HG03432 (cell line): Measurements from ENCODE around the gene SLC12A7.
"Not testable (repeated sequence)": the region's sequence is repeated elsewhere in the genome, so short reads cannot be mapped to it uniquely, and the experiment has no call there.

ENCODE experiments used
- ATAC-seq: cut with Tn5 transposase; IDR thresholded peaks from one replicate; pipeline ENCODE4 v1.9.1; 2021; ENCODE audit warnings: mild to moderate bottlenecking, moderate library complexity; ENCODE audit not compliant: unreplicated experiment

The SLC12A7 gene

GRCh38 chr5:1011741-1012312 lies 100.0 kb downstream of the SLC12A7 start:
- ATAC-seq, result no peak

GRCh38 chr5:1011226-1011631 lies 100.6 kb downstream of the SLC12A7 start:
- ATAC-seq, result no peak

GRCh38 chr5:1010641-1011046 lies 101.2 kb downstream of the SLC12A7 start:
- no peak for ATAC-seq

GRCh38 chr5:1010181-1010510 lies 101.7 kb downstream of the SLC12A7 start:
- ATAC-seq, result no peak

GRCh38 chr5:1009359-1010180 lies 102.3 kb downstream of the SLC12A7 start:
- no peak for ATAC-seq

- ATAC-seq, result peak; percentile 49
Observed at GRCh38 chr5:1008451-1009358, 103.2 kb downstream of the SLC12A7 start, which contains the start of gene NKD2. Gene NKD2, plus strand, starts transcription at chr5:1008802. Its CDS starts 256 bp downstream, at chr5:1009058.

GRCh38 chr5:1007681-1008450 lies 104.0 kb downstream of the SLC12A7 start:
- ATAC-seq, result no peak

- ATAC-seq, result no peak
Observed at GRCh38 chr5:1007221-1007680, 104.6 kb downstream of the SLC12A7 start.

GRCh38 chr5:1006656-1007071 lies 105.2 kb downstream of the SLC12A7 start:
- no peak for ATAC-seq

- no peak for ATAC-seq
Observed at GRCh38 chr5:1005904-1006655, 105.8 kb downstream of the SLC12A7 start.

GRCh38 chr5:1005249-1005851 lies 106.5 kb downstream of the SLC12A7 start:
- no peak for ATAC-seq

GRCh38 chr5:1004461-1005248 lies 107.2 kb downstream of the SLC12A7 start:
- peak; percentile 34 for ATAC-seq

- ATAC-seq, result no peak
Observed at GRCh38 chr5:1003296-1003937, 108.4 kb downstream of the SLC12A7 start.

GRCh38 chr5:1002836-1003235 lies 109.0 kb downstream of the SLC12A7 start:
- no peak for ATAC-seq

- ATAC-seq, result no peak
Observed at GRCh38 chr5:1002271-1002546, 109.7 kb downstream of the SLC12A7 start.

- ATAC-seq, result no peak
Observed at GRCh38 chr5:1001406-1002270, 110.2 kb downstream of the SLC12A7 start.

- ATAC-seq, result not testable (repeated sequence)
Observed at GRCh38 chr5:1000831-1001230, 111.0 kb downstream of the SLC12A7 start.
